ENCODE measurements around the gene OR52I2.

The OR52I2 gene

DNA sequence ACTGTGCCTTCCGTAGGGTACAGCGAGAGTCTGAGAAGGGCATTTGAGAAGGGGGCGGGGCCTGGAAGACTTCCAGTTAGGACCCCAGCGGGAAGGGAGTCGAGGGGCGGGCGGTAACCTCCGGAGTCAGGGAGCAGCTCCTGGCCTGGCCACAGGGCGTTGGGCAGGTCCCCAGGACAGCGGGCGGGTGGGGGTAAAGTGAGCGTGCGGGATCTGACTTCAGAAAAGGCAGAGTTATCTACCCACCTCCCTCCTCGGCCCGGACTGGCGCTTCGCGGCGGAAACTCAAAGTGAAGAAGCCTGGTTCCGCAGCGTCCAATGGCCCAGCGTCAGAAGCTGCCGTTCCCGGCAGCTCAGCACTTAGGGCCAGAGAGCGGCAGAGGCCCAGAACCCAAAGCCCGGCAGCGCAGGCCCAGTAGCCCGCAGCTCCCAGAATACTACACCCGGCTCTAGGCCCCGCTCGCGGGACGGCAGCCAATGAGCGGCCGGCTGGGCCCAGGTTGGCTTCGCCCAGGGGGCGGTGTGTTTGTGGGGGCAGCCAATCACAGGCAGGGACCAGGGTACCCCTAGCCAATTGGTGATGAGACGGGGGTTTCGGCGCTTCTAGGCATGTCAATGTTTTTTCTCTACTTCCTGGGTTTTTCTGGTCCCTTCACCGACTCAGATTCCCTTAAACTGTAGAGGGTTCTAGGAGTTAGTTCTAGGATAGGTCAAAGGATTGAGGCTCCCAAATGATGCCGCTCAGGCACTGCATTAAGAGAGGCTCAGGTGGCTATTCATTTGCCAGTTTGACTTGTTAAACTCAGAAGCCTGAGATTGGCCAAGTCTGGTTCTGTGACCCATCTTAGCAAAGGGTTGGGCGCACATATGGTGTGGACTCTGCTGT is 26.5 kb downstream of the OR52I2 start, which contains the start of gene TRIM68:
Gene TRIM68, minus strand, starts transcription at position 451 of the 886 bp plus-strand sequence. CDS start 2,727 bp downstream, outside the sequence.
- H3K27ac ChIP-seq (ENCODE audit: low read depth, low read length), result peak within 1 kb of the TSS; percentile 77
- H3K4me3 ChIP-seq (ENCODE audit: low read depth, low read length), result peak within 1 kb of the TSS; percentile 91
- no peaks in the 10 kb centered on the region for H3K27me3 ChIP-seq (ENCODE audit: insufficient read depth, low read length)
- peaks cover 10% of the 10 kb centered on the region for H3K36me3 ChIP-seq (ENCODE audit: insufficient read depth, low read length)
- H3K79me2 ChIP-seq (ENCODE audit: control insufficient read depth, insufficient read depth, low read length, unreplicated experiment), result peaks cover 7% of the 10 kb centered on the region
- H2AFZ ChIP-seq (ENCODE audit: low read length, unreplicated experiment), result peak within 1 kb of the TSS; percentile 99
- peaks cover 15% of the 10 kb centered on the region for H3K4me1 ChIP-seq (ENCODE audit: control insufficient read depth, insufficient read depth, low read length, unreplicated experiment)

GRCh38 chr11:4610258-4610935 is 28.9 kb downstream of the OR52I2 start:
- Histone ChIP-seq H2AFZ (ENCODE audit: low read length, unreplicated experiment) (peak overlapping the region; percentile 92), H3K4me3 (ENCODE audit: low read depth, low read length) (peak overlapping the region; percentile 58), H3K4me1 (ENCODE audit: control insufficient read depth, insufficient read depth, low read length, unreplicated experiment) (peaks cover 15% of the 10 kb centered on the region), H3K27me3 (ENCODE audit: insufficient read depth, low read length) (peaks cover 12% of the 10 kb centered on the region; the same call in 1 of the 2 replicates), H3K79me2 (ENCODE audit: control insufficient read depth, insufficient read depth, low read length, unreplicated experiment) (peaks cover 7% of the 10 kb centered on the region), H3K36me3 (ENCODE audit: insufficient read depth, low read length) (no peaks in the 10 kb centered on the region), H3K27ac (ENCODE audit: low read depth, low read length) (no peak overlapping the region)

DNA sequence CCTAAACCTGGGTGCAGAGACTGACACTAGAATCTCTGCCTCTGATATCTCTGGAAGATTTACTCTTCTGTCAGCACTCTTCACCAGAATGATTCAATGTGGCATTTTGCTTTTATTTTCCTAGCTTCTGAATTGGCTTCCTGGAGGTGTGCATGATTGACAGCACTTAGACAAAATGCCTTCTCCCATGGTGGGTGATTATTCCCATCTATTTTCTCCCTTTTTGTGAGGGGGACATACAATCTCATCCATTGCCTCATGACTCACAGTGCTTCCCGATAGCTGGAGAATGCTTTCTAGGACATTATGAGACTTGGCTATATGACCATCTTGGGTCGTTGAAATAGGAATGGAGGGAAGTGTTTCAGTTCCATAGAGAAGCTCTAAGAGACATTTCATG is 30.4 kb downstream of the OR52I2 start:
- H3K27ac ChIP-seq (ENCODE audit: low read depth, low read length), result no peak overlapping the region
- peaks cover 16% of the 10 kb centered on the region; the same call in 1 of the 2 replicates for H3K27me3 ChIP-seq (ENCODE audit: insufficient read depth, low read length)
- H3K4me1 ChIP-seq (ENCODE audit: control insufficient read depth, insufficient read depth, low read length, unreplicated experiment), result peaks cover 8% of the 10 kb centered on the region
- H3K4me3 ChIP-seq (ENCODE audit: low read depth, low read length), result no peak overlapping the region
- H3K36me3 ChIP-seq (ENCODE audit: insufficient read depth, low read length), result no peaks in the 10 kb centered on the region
- no peak overlapping the region for H2AFZ ChIP-seq (ENCODE audit: low read length, unreplicated experiment)
- H3K79me2 ChIP-seq (ENCODE audit: control insufficient read depth, insufficient read depth, low read length, unreplicated experiment), result peaks cover 6% of the 10 kb centered on the region

- Histone ChIP-seq H3K4me1 (ENCODE audit: control insufficient read depth, insufficient read depth, low read length, unreplicated experiment) (no peaks in the 10 kb centered on the region), H2AFZ (ENCODE audit: low read length, unreplicated experiment) (no peak overlapping the region), H3K27me3 (ENCODE audit: insufficient read depth, low read length) (peaks cover 42% of the 10 kb centered on the region), H3K36me3 (ENCODE audit: insufficient read depth, low read length) (no peaks in the 10 kb centered on the region), H3K4me3 (ENCODE audit: low read depth, low read length) (no peak overlapping the region), H3K79me2 (ENCODE audit: control insufficient read depth, insufficient read depth, low read length, unreplicated experiment) (no peaks in the 10 kb centered on the region), H3K27ac (ENCODE audit: low read depth, low read length) (no peak overlapping the region)
Observed at GRCh38 chr11:4615856-4616444, 34.4 kb downstream of the OR52I2 start.

DNA sequence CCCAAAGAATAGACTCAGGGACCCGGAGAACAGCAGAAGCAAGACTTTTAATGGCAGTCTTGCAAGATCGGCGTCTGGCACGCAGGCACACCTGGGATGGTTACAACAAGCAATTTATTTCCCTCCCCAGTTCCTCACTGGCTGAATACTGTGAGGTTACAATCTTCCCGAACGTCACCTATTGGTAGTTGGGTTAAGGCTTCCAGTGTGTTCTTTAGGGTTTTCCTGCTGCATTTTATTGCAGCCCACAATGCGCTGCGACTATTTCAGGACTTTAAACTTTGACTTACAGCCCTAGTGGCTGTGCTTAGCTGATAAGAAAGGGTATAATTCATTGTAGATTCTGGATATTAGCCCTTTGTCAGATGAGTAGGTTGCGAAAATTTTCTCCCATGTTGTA is 38.0 kb downstream of the OR52I2 start:
- Histone ChIP-seq H3K36me3 (ENCODE audit: insufficient read depth, low read length) (no peaks in the 10 kb centered on the region), H3K27me3 (ENCODE audit: insufficient read depth, low read length) (peaks cover 52% of the 10 kb centered on the region), H3K79me2 (ENCODE audit: control insufficient read depth, insufficient read depth, low read length, unreplicated experiment) (no peaks in the 10 kb centered on the region), H3K27ac (ENCODE audit: low read depth, low read length) (no peak overlapping the region), H3K4me1 (ENCODE audit: control insufficient read depth, insufficient read depth, low read length, unreplicated experiment) (no peaks in the 10 kb centered on the region), H2AFZ (ENCODE audit: low read length, unreplicated experiment) (no peak overlapping the region), H3K4me3 (ENCODE audit: low read depth, low read length) (no peak overlapping the region)

DNA sequence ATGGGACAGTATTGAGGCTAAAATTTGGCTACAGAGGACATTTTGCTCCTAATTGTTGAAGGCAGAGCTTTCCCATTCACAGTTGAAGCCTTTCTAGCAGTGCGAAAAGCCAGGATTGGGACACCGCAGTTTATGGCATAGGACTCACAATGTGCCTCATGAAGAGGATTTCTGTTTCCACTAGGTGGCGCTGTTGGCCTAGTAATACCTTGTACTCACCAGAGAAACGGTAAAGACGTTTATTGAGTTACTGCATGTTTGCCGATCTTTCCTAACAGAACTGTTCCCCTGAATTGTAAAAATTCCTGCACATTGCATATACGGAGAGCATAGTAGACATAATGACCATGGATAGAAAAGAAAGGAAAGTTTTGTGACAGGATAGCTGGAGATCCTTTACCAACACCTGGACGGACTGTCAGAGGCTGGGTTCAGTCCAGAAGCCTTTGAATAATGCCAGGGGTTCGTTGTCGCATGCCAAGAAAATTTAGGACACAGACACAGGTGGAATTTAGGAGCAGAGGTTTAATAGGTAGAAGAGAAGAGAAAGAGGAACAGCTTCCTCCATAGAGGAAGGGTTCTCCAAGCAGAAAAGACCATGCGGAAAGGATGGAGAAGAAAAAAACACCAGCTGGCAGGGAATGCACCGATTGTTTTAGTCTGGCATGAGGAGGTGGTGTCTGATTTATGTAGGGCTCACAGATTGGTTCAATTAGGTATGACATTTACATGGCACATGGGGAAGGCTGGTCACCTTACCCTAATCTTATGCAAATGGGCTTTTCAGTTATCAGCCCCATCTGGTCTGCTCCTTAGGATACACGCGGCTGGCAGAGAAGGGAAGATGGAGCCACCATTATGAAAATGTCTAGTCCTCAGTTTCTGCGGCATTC is 44.9 kb downstream of the OR52I2 start:
- Histone ChIP-seq H3K79me2 (ENCODE audit: control insufficient read depth, insufficient read depth, low read length, unreplicated experiment) (no peaks in the 10 kb centered on the region), H3K36me3 (ENCODE audit: insufficient read depth, low read length) (no peaks in the 10 kb centered on the region), H3K27ac (ENCODE audit: low read depth, low read length) (no peak overlapping the region), H3K4me1 (ENCODE audit: control insufficient read depth, insufficient read depth, low read length, unreplicated experiment) (no peaks in the 10 kb centered on the region), H2AFZ (ENCODE audit: low read length, unreplicated experiment) (no peak overlapping the region), H3K27me3 (ENCODE audit: insufficient read depth, low read length) (peaks cover 43% of the 10 kb centered on the region), H3K4me3 (ENCODE audit: low read depth, low read length) (no peak overlapping the region)

DNA sequence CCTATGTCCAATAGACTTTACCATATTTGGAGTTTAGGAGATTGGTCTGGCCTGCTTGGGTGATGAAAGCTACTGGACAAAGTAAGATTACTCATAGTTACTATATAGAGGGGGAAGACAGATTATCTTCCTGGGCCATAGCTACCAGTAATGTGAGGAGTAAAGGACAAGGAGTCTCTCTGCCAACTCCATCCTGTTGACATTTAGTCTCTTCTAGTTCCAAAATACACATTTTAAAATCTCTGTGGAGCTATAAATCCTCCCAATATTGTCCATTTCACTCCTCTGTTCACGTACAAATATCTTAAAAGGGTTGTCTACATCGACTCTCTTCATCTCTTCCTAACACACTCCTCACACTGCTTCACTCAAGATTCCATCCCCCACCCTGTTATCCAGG is 54.6 kb downstream of the OR52I2 start:
- Histone ChIP-seq H2AFZ (ENCODE audit: low read length, unreplicated experiment) (no peak overlapping the region), H3K4me1 (ENCODE audit: control insufficient read depth, insufficient read depth, low read length, unreplicated experiment) (no peaks in the 10 kb centered on the region), H3K27me3 (ENCODE audit: insufficient read depth, low read length) (peaks cover 39% of the 10 kb centered on the region), H3K36me3 (ENCODE audit: insufficient read depth, low read length) (no peaks in the 10 kb centered on the region), H3K27ac (ENCODE audit: low read depth, low read length) (no peak overlapping the region), H3K4me3 (ENCODE audit: low read depth, low read length) (no peak overlapping the region), H3K79me2 (ENCODE audit: control insufficient read depth, insufficient read depth, low read length, unreplicated experiment) (no peaks in the 10 kb centered on the region)

DNA sequence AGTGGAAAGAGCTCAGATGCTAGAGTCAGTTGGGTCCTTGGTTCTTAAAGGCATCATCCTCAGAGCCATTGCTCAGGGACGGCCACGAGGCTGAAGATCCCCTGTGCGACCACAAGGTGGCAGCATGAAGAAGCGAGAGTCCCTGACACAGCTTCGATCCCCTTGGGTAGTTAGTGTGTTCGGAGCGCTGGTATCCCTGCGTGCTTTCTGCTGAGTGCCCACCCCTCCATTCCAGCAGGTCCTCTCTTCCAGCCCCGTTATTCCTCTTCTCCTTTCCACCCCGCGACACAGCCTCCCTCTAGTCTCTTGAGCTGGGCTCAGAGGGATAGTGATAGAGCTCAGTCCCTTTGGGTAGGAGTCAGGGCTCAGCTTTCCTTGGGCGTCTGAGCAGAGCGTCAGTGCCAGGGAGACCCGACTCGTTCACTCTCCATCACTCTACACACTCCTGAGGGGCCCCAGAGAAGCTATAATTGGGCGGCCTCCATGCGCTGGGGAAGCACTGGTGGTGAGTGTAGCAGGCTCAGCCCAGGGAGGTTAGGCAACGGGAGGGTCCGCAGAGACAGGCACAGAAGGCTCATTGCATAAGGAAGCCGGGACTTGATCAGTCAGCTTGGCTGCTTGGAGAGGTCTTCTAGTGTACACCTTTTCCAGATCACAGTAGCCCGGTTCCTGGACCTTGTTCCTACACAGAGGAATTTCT is 55.6 kb downstream of the OR52I2 start, which contains the start of gene OR51D1:
Gene OR51D1, plus strand, starts transcription at position 516 of the 700 bp plus-strand sequence. CDS start 2,314 bp downstream, outside the sequence.
- no peak within 1 kb of the TSS for H2AFZ ChIP-seq (ENCODE audit: low read length, unreplicated experiment)
- H3K4me3 ChIP-seq (ENCODE audit: low read depth, low read length), result no peak within 1 kb of the TSS
- H3K79me2 ChIP-seq (ENCODE audit: control insufficient read depth, insufficient read depth, low read length, unreplicated experiment), result no peaks in the 10 kb centered on the region
- no peaks in the 10 kb centered on the region for H3K4me1 ChIP-seq (ENCODE audit: control insufficient read depth, insufficient read depth, low read length, unreplicated experiment)
- H3K27ac ChIP-seq (ENCODE audit: low read depth, low read length), result no peak within 1 kb of the TSS
- no peaks in the 10 kb centered on the region for H3K36me3 ChIP-seq (ENCODE audit: insufficient read depth, low read length)
- peaks cover 39% of the 10 kb centered on the region for H3K27me3 ChIP-seq (ENCODE audit: insufficient read depth, low read length)

DNA sequence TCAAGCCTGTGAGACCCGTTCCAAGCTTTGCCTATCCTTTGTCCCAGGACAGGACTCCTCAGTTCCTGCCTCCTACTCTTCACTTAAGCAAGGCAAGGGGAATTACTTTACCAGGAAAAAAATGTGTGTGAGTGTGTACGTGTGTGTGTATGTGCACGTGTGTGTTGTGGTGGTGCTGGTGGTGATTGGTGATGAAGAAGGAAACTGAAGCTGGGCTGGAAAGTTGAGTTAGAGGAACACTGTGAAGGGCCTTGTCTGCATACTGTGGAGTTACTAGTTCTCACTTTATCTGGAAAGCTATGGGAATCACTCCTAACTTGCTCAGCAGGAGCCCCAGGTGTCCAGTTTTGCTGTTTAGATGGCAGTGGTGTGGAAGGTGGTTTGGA is 56.1 kb downstream of the OR52I2 start:
- no peaks in the 10 kb centered on the region for H3K79me2 ChIP-seq (ENCODE audit: control insufficient read depth, insufficient read depth, low read length, unreplicated experiment)
- no peaks in the 10 kb centered on the region for H3K36me3 ChIP-seq (ENCODE audit: insufficient read depth, low read length)
- H3K4me3 ChIP-seq (ENCODE audit: low read depth, low read length), result no peak overlapping the region
- no peak overlapping the region for H2AFZ ChIP-seq (ENCODE audit: low read length, unreplicated experiment)
- H3K27me3 ChIP-seq (ENCODE audit: insufficient read depth, low read length), result peaks cover 39% of the 10 kb centered on the region
- H3K27ac ChIP-seq (ENCODE audit: low read depth, low read length), result no peak overlapping the region
- H3K4me1 ChIP-seq (ENCODE audit: control insufficient read depth, insufficient read depth, low read length, unreplicated experiment), result no peaks in the 10 kb centered on the region

Data from ACC112 (cell line).